PC-9 (cell line): Measurements from ENCODE around the gene ADAMTSL3.

Source experiments
- CTCF ChIP-seq: fragments of 200-600 bp; sonication (generic); conservative IDR thresholded peaks from 2 replicates; pipeline ENCODE4 v1.6.1; 2017; ENCODE audit warnings: mixed run types, antibody characterized with exemption, mild to moderate bottlenecking, moderate library complexity
- EZH2 ChIP-seq: fragments of 200-600 bp; sonication (generic); IDR thresholded peaks from 2 replicates; pipeline ENCODE4 v1.8.0; 2017; ENCODE audit warnings: antibody characterized with exemption, low read depth

GRCh38 chr15:83604549-83604948 is 49.4 kb upstream of the ADAMTSL3 start:
- no peak for TF ChIP-seq EZH2
- TF ChIP-seq CTCF: no peak
